ENCODE measurements around the gene PNPLA5. TPM values are rescaled to one million over a fixed set of nuclear protein-coding genes. Genes with fewer than 3 reads are reported as not detected.
"Not testable (repeated sequence)": the region's sequence is repeated elsewhere in the genome, so short reads cannot be mapped to it uniquely, and the experiment has no call there.

Gene PNPLA5
- total and polyA plus RNA-seq, 2 of the 8 experiments (the other 6 are each of a cell fraction or from before 2014, with no cell fraction given) = 3.9 to 6.8 TPM

GRCh38 chr22:43904412-43904811 is 12.6 kb upstream of the PNPLA5 start:
- H3K4ac ChIP-seq (replicated peaks; ENCODE audit: insufficient read length, low read depth, low read length); H3K4me2 ChIP-seq (ENCODE audit: insufficient read depth in 1 of 2, low read depth in 2 of 2, low read length in 2 of 2); H3K27me3 ChIP-seq (replicated peaks in 1 of 4; ENCODE audit: control insufficient read depth in 3 of 4, extremely low read depth in 1 of 4, insufficient read depth in 3 of 4, low read length in 3 of 4); H2BK12ac ChIP-seq (ENCODE audit: low read depth, low read length); H3K9me3 ChIP-seq (ENCODE audit: insufficient read depth in 2 of 2, low read depth in 1 of 2, low read length in 1 of 2); H3K36me3 ChIP-seq (ENCODE audit: control insufficient read depth in 2 of 4, insufficient read depth in 4 of 4, low read length in 3 of 4); H3K14ac ChIP-seq (ENCODE audit: insufficient read length); H3K9ac ChIP-seq (replicated peaks in 1 of 4; ENCODE audit: extremely low read depth in 1 of 4, low read depth in 3 of 4, low read length in 3 of 4); H2BK20ac ChIP-seq (ENCODE audit: low read length); H3K27ac ChIP-seq (ENCODE audit: low read depth, low read length); H2BK15ac ChIP-seq (ENCODE audit: low read length); H2BK120ac ChIP-seq (replicated peaks; ENCODE audit: low read depth, low read length); H4K91ac ChIP-seq (replicated peaks; ENCODE audit: insufficient read length, low read length); H2BK5ac ChIP-seq (ENCODE audit: low read depth, low read length); H3K18ac ChIP-seq (ENCODE audit: extremely low read depth, low read length); H3K56ac ChIP-seq (replicated peaks; ENCODE audit: insufficient read length, low read depth, low read length); H3K79me1 ChIP-seq (ENCODE audit: low read depth, low read length); POLR2A ChIA-PET (ENCODE audit: partially characterized antibody); H3K79me2 ChIP-seq (ENCODE audit: control insufficient read depth in 1 of 2, insufficient read depth in 2 of 2, low read length in 2 of 2); H4K8ac ChIP-seq (ENCODE audit: extremely low read depth, insufficient read depth, low read length); H3K23me2 ChIP-seq (ENCODE audit: low read depth, low read length); H4K20me1 ChIP-seq (replicated peaks in 1 of 2; ENCODE audit: control insufficient read depth in 1 of 2, insufficient read depth in 2 of 2, low read length in 2 of 2); FAIRE-seq; H3K4me3 ChIP-seq (ENCODE audit: extremely low read depth in 1 of 4, insufficient read depth in 2 of 4, low read depth in 3 of 4, low read length in 4 of 4); H4K5ac ChIP-seq (ENCODE audit: insufficient read length, low read depth, low read length); H2AK5ac ChIP-seq (ENCODE audit: low read depth, low read length); H2AFZ ChIP-seq (ENCODE audit: low read length); H3K23ac ChIP-seq (ENCODE audit: insufficient read length); H3K4me1 ChIP-seq (replicated peaks in 1 of 4; ENCODE audit: control insufficient read depth in 3 of 4, insufficient read depth in 4 of 4, low read length in 3 of 4): not testable (repeated sequence)
- 42% methylated on average over 11 of the region's 12 CpGs; no CpG with 5 or more reads in 1 of the 2 experiments for WGBS, 2 experiments (ENCODE audit: extremely low coverage in 1 of 2, insufficient coverage in 1 of 2, insufficient read length in 1 of 2, insufficient replicate concordance in 2 of 2, low coverage in 1 of 2, low lambda C conversion rate in 2 of 2, missing lambda C conversion rate in 1 of 2)
- CTCF ChIA-PET (ENCODE audit: partially characterized antibody) = interaction anchor here (0.9 to 21.4 kb wide), 6 partner anchors 12 to 157 kb away, joined by 3 to 226 read pairs (median 4); no protein-coding TSS in a partner anchor
- DNase-seq (ENCODE audit: low read depth in 1 of 2, low spot score in 2 of 2) = peak in 1 of 2 experiments; percentile 74
- TF ChIP-seq RAD21 (IDR thresholded peaks at IDR 0.05 in 1 of 2, conservative IDR thresholded peaks at IDR 0.05 in 1 of 2; ENCODE audit: low read depth in 2 of 2, low read length in 2 of 2) (peak in 1 of 2 experiments; percentile 16; a peak in 1 of 4 replicates), CTCF (IDR thresholded peaks at IDR 0.05; ENCODE audit: control extremely low read depth in 1 of 3, insufficient read depth in 1 of 3, low read depth in 1 of 3, low read length in 3 of 3) (peak in 2 of 3 experiments; percentile 8 to 23; a peak in 2 of 4 replicates)
